Neural progenitor cell (in vitro differentiated cells): ENCODE data around the gene WDR76. TPM values are rescaled to one million over a fixed set of nuclear protein-coding genes. Genes with fewer than 3 reads are reported as not detected.

Source experiments
- DNase-seq: peaks from one replicate; pipeline ENCODE4 v3.0.0-alpha.2; 2016; ENCODE audit warnings: low spot score
- H2AFZ ChIP-seq: fragments of 200-600 bp; sonication (generic); replicated peaks from 2 replicates; pipeline ENCODE4 v1.6.1; 2016; ENCODE audit warnings: antibody characterized with exemption
- H3F3A ChIP-seq: fragments of 200-600 bp; sonication (generic); 2 replicates; pipeline ENCODE4 v1.6.1; 2016; ENCODE audit warnings: antibody characterized with exemption, low read depth
- H3K27ac ChIP-seq: fragments of 200-600 bp; sonication (generic); 2 replicates; pipeline ENCODE4 v1.5.1; 2016; ENCODE audit warnings: mild to moderate bottlenecking
- H3K27me3 ChIP-seq: fragments of 200-600 bp; sonication (generic); 2 replicates; pipeline ENCODE4 v1.6.1; 2016; ENCODE audit warnings: mild to moderate bottlenecking, moderate library complexity
- H3K36me3 ChIP-seq: fragments of 200-600 bp; sonication (generic); 2 replicates; pipeline ENCODE4 v1.5.1; 2016
- H3K4me1 ChIP-seq: fragments of 200-600 bp; sonication (generic); 2 replicates; pipeline ENCODE4 v1.6.1; 2016; ENCODE audit warnings: mixed run types
- H3K4me2 ChIP-seq: fragments of 200-600 bp; sonication (generic); 2 replicates; pipeline ENCODE4 v1.6.1; 2016
- H3K4me3 ChIP-seq: fragments of 200-600 bp; sonication (generic); 2 replicates; pipeline ENCODE4 v1.5.1; 2016
- H3K79me2 ChIP-seq: fragments of 200-600 bp; sonication (generic); 2 replicates; pipeline ENCODE4 v1.6.1; 2016; ENCODE audit warnings: low read depth
- H3K9ac ChIP-seq: fragments of 200-600 bp; sonication (generic); 2 replicates; pipeline ENCODE4 v1.6.1; 2016
- H3K9me3 ChIP-seq: fragments of 200-600 bp; sonication (generic); 2 replicates; pipeline ENCODE4 v1.5.1; 2016; ENCODE audit warnings: low read depth
- H4K20me1 ChIP-seq: fragments of 200-600 bp; sonication (generic); 2 replicates; pipeline ENCODE4 v1.6.1; 2016; ENCODE audit warnings: low read depth
- H3K27ac Mint-ChIP-seq: 3 replicates; pipeline ENCODE4 v1.8.0; 2021; ENCODE audit warnings: mixed read lengths
- H3K27me3 Mint-ChIP-seq: 2 replicates; pipeline ENCODE4 v1.8.0; 2022; ENCODE audit warnings: low read depth, mild to moderate bottlenecking, inconsistent platforms, moderate library complexity, mixed read lengths; ENCODE audit not compliant: insufficient read depth
- H3K36me3 Mint-ChIP-seq: 3 replicates; pipeline ENCODE4 v1.8.0; 2021; ENCODE audit warnings: mixed read lengths
- H3K4me1 Mint-ChIP-seq: 3 replicates; pipeline ENCODE4 v1.8.0; 2021; ENCODE audit warnings: mixed read lengths
- H3K4me3 Mint-ChIP-seq: 3 replicates; pipeline ENCODE4 v1.8.0; 2021; ENCODE audit warnings: mild to moderate bottlenecking, moderate library complexity, mixed read lengths
- H3K9me3 Mint-ChIP-seq: 3 replicates; pipeline ENCODE4 v1.8.0; 2020; ENCODE audit warnings: mixed read lengths
- CTCF ChIP-seq: fragments of 200-600 bp; sonication (generic); IDR thresholded peaks from 2 replicates; pipeline ENCODE4 v1.5.1; 2017; ENCODE audit warnings: antibody characterized with exemption, mild to moderate bottlenecking
- EZH2 ChIP-seq: fragments of 200-600 bp; sonication (generic); IDR thresholded peaks from 2 replicates; pipeline ENCODE4 v1.6.1; 2017; ENCODE audit warnings: antibody characterized with exemption, mild to moderate bottlenecking, moderate library complexity
- EZH2phosphoT487 ChIP-seq: fragments of 200-600 bp; sonication (generic); IDR thresholded peaks from 2 replicates; pipeline ENCODE4 v1.6.1; 2017; ENCODE audit warnings: antibody characterized with exemption
- total RNA-seq: library from RNA; depleted of rRNA; stranded (reverse); fragments of >200 nt; gene quantifications from 2 replicates; pipeline ENCODE4 v1.2.3, GENCODE V29; 2015; ENCODE audit warnings: low replicate concordance

Gene WDR76
- total RNA-seq, 1 donor from 2014 or later, result 32.6 TPM

GRCh38 chr15:43876872-43877271 is 50.1 kb downstream of the WDR76 start:
- H3K79me2 ChIP-seq, result no peaks in the 10 kb centered on the region
- TF ChIP-seq EZH2 (no peak), EZH2phosphoT487 (no peak), CTCF (no peak)
- no peaks in the 10 kb centered on the region for H3K9me3 ChIP-seq
- Mint-ChIP-seq H3K27ac (no peak overlapping the region), H3K9me3 (no peaks in the 10 kb centered on the region), H3K4me3 (no peak overlapping the region), H3K4me1 (peaks cover 13% of the 10 kb centered on the region), H3K36me3 (peaks cover 14% of the 10 kb centered on the region), H3K27me3 (peaks cover 3% of the 10 kb centered on the region)
- H4K20me1 ChIP-seq, result no peaks in the 10 kb centered on the region
- no peak for DNase-seq
- no peak overlapping the region for H3K4me3 ChIP-seq
- no peak overlapping the region for H2AFZ ChIP-seq
- no peaks in the 10 kb centered on the region for H3K36me3 ChIP-seq
- peaks cover 17% of the 10 kb centered on the region for H3F3A ChIP-seq
- H3K4me1 ChIP-seq, result peaks cover 13% of the 10 kb centered on the region
- no peak overlapping the region for H3K9ac ChIP-seq
- no peaks in the 10 kb centered on the region for H3K27me3 ChIP-seq
- no peak overlapping the region for H3K4me2 ChIP-seq
- no peak overlapping the region for H3K27ac ChIP-seq

- Histone ChIP-seq H3K79me2 (no peaks in the 10 kb centered on the region), H3K4me3 (no peak overlapping the region), H3K36me3 (no peaks in the 10 kb centered on the region), H3K9ac (no peak overlapping the region), H3K27ac (no peak overlapping the region), H3F3A (peaks cover 14% of the 10 kb centered on the region), H3K9me3 (no peaks in the 10 kb centered on the region), H3K4me2 (no peak overlapping the region), H3K4me1 (peaks cover 13% of the 10 kb centered on the region), H4K20me1 (no peaks in the 10 kb centered on the region), H3K27me3 (no peaks in the 10 kb centered on the region), H2AFZ (no peak overlapping the region)
- H3K4me3 Mint-ChIP-seq, result no peak overlapping the region
- TF ChIP-seq EZH2phosphoT487 (no peak), CTCF (no peak), EZH2 (no peak)
- peaks cover 14% of the 10 kb centered on the region for H3K36me3 Mint-ChIP-seq
- H3K9me3 Mint-ChIP-seq, result no peaks in the 10 kb centered on the region
- DNase-seq, result no peak
- no peak overlapping the region for H3K27ac Mint-ChIP-seq
- peaks cover 13% of the 10 kb centered on the region for H3K4me1 Mint-ChIP-seq
- H3K27me3 Mint-ChIP-seq, result peaks cover 5% of the 10 kb centered on the region
Observed at GRCh38 chr15:43877371-43877770, 50.6 kb downstream of the WDR76 start.

- peaks cover 11% of the 10 kb centered on the region for H3K36me3 Mint-ChIP-seq
- H3K4me3 Mint-ChIP-seq, result no peak overlapping the region
- no peak overlapping the region for H3K27ac ChIP-seq
Observed at GRCh38 chr15:43878446-43878845, 51.6 kb downstream of the WDR76 start.

More at GRCh38 chr15:43878446-43878845, 51.6 kb downstream of the WDR76 start:
- H3K27me3 ChIP-seq, result no peaks in the 10 kb centered on the region
- no peak overlapping the region for H2AFZ ChIP-seq
- H3K9me3 ChIP-seq, result no peaks in the 10 kb centered on the region
- H4K20me1 ChIP-seq, result no peaks in the 10 kb centered on the region
- Mint-ChIP-seq H3K27ac (no peak overlapping the region), H3K9me3 (no peaks in the 10 kb centered on the region), H3K27me3 (peaks cover 5% of the 10 kb centered on the region), H3K4me1 (peaks cover 13% of the 10 kb centered on the region)
- no peaks in the 10 kb centered on the region for H3K79me2 ChIP-seq
- no peak overlapping the region for H3K9ac ChIP-seq
- peaks cover 14% of the 10 kb centered on the region for H3F3A ChIP-seq
- TF ChIP-seq EZH2 (no peak), CTCF (no peak), EZH2phosphoT487 (no peak)
- H3K4me2 ChIP-seq, result no peak overlapping the region
- H3K4me3 ChIP-seq, result no peak overlapping the region
- no peaks in the 10 kb centered on the region for H3K36me3 ChIP-seq
- DNase-seq, result no peak
- H3K4me1 ChIP-seq, result peaks cover 13% of the 10 kb centered on the region
